PFSK-1 (cell line): ENCODE measurements around the gene MYBL2.

ENCODE experiments used
- FOXP2 ChIP-seq: optimal IDR thresholded peaks from 2 replicates; pipeline ENCODE3; 2011; ENCODE audit warnings: borderline replicate concordance, control low read depth, inconsistent platforms; ENCODE audit not compliant: insufficient read depth; ENCODE audit errors: extremely low read length, extremely low read depth
- POLR2AphosphoS5 ChIP-seq: IDR thresholded peaks from 2 replicates; pipeline ENCODE4 v1.6.1; 2012; ENCODE audit warnings: low read depth, mild to moderate bottlenecking, control low read depth, low read length, moderate library complexity
- REST ChIP-seq, 2 experiments: IDR thresholded peaks; 2 replicates each; pipeline versions ENCODE4 v1.6.1 to v1.8.0; 2011 to 2012; ENCODE audit warnings: low read depth in 2 of 2, low read length in 2 of 2, control low read depth in 1 of 2, inconsistent platforms in 1 of 2, mild to moderate bottlenecking in 1 of 2, moderate library complexity in 1 of 2; ENCODE audit not compliant: insufficient read depth in 1 of 2
- SIN3A ChIP-seq: IDR thresholded peaks from 2 replicates; pipeline ENCODE4 v1.6.1; 2012; ENCODE audit warnings: mild to moderate bottlenecking, low read length, moderate library complexity, borderline replicate concordance; ENCODE audit not compliant: insufficient read depth
- TAF1 ChIP-seq: IDR thresholded peaks from 2 replicates; pipeline ENCODE4 v1.6.1; 2012; ENCODE audit warnings: low read length, control low read depth, borderline replicate concordance; ENCODE audit not compliant: insufficient read depth

MYBL2 gene

GRCh38 chr20:43650997-43651525 is 15.9 kb upstream of the MYBL2 start:
- TF ChIP-seq POLR2AphosphoS5 (no peak), REST (IDR thresholded peaks at IDR 0.05; ENCODE audit: insufficient read depth in 1 of 2, low read depth in 2 of 2, low read length in 2 of 2) (no peak), TAF1 (no peak), FOXP2 (no peak), SIN3A (no peak)

- TF ChIP-seq REST (IDR thresholded peaks at IDR 0.05; ENCODE audit: insufficient read depth in 1 of 2, low read depth in 2 of 2, low read length in 2 of 2) = no peak
These were observed 12.9 kb upstream of the MYBL2 start for GRCh38 chr20:43653966-43654365.

DNA sequence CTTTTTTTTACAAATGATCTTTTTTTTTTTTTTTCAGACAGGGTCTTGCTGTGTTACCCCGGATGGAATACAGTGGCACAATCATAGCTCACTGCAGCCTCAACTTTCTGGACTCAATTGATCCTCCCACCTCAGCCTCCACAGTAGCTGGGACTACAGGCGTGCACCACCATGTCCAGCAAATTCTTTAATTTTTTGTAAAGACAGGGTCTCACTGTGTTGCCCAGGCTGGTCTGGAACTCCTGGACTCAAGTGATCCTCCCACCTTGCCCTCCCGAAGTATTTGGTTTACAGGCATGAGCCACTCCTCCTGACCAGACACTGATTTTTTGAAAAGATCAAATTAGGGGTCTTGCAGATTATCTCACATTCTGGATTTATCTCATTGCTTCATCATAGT is 11.0 kb upstream of the MYBL2 start:
- TF ChIP-seq REST (IDR thresholded peaks at IDR 0.05; ENCODE audit: insufficient read depth in 1 of 2, low read depth in 2 of 2, low read length in 2 of 2) (no peak), SIN3A (no peak), POLR2AphosphoS5 (no peak), TAF1 (no peak), FOXP2 (no peak)

DNA sequence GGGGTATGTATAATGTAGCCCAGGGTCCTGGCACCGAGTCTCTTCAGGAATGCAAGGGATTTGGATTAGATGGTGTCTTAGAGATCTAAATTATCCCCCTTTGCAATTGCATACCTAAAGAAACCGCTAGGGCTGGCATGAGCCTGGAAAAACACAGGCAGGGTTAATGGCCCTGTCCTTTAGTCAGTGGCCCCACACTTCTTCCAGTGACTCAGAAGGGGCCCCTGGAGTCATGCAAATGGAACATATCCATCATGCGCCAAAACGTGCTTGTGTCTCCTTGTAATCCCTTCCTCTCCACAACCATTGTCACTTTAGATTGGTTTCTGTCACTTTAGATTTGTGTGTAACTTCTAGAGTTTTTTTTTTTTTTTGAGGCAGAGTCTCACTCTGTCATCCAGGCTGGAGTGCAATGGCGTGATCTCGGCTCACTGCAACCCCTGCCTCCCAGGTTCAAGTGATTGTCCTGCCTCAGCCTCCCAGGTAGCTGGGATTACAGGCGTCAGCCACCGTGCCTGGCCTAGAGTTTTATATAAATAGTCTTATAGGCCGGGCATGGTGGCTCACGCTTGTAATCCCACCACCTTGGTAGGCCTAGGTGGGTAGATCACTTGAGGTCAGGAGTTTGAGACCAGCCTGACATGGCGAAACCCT is 8.7 kb upstream of the MYBL2 start:
- no peak for TF ChIP-seq REST (IDR thresholded peaks at IDR 0.05; ENCODE audit: insufficient read depth in 1 of 2, low read depth in 2 of 2, low read length in 2 of 2)
- TF ChIP-seq TAF1 = no peak
- no peak for TF ChIP-seq SIN3A
- no peak for TF ChIP-seq FOXP2
- TF ChIP-seq POLR2AphosphoS5 = no peak

- no peak for TF ChIP-seq SIN3A
- TF ChIP-seq TAF1 = no peak
- no peak for TF ChIP-seq REST (IDR thresholded peaks at IDR 0.05; ENCODE audit: insufficient read depth in 1 of 2, low read depth in 2 of 2, low read length in 2 of 2)
- no peak for TF ChIP-seq FOXP2
- TF ChIP-seq POLR2AphosphoS5 = no peak
These were observed 8.0 kb upstream of the MYBL2 start for GRCh38 chr20:43658723-43659419.
